ENCODE results near the gene VPS33B.

DNA sequence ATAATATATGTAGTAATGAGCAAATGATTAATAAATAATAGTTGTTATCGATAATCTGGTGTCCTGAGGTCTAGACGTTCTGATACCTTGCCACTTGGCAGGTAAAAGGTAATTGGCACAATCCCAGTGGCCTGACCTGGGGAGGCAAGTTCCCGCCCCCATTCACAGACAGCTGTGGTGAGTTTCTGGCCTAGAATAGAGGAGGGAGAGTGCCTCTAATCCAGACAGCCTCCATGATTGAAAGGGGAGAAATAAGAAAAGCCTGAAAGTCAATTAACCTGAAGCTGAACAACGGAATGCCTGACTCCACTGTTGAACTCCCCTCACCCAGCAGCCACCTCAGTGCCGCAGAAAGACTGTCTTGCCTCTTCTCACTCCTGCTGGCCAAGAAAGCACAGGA, 39.6 kb upstream of the VPS33B start:
- TF ChIP-seq, protein P1, sequence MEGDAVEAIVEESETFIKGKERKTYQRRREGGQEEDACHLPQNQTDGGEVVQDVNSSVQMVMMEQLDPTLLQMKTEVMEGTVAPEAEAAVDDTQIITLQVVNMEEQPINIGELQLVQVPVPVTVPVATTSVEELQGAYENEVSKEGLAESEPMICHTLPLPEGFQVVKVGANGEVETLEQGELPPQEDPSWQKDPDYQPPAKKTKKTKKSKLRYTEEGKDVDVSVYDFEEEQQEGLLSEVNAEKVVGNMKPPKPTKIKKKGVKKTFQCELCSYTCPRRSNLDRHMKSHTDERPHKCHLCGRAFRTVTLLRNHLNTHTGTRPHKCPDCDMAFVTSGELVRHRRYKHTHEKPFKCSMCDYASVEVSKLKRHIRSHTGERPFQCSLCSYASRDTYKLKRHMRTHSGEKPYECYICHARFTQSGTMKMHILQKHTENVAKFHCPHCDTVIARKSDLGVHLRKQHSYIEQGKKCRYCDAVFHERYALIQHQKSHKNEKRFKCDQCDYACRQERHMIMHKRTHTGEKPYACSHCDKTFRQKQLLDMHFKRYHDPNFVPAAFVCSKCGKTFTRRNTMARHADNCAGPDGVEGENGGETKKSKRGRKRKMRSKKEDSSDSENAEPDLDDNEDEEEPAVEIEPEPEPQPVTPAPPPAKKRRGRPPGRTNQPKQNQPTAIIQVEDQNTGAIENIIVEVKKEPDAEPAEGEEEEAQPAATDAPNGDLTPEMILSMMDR (IDR thresholded peaks at IDR 0.05; ENCODE audit: insufficient read depth, low read length), result no peak
- TF ChIP-seq, protein P2, sequence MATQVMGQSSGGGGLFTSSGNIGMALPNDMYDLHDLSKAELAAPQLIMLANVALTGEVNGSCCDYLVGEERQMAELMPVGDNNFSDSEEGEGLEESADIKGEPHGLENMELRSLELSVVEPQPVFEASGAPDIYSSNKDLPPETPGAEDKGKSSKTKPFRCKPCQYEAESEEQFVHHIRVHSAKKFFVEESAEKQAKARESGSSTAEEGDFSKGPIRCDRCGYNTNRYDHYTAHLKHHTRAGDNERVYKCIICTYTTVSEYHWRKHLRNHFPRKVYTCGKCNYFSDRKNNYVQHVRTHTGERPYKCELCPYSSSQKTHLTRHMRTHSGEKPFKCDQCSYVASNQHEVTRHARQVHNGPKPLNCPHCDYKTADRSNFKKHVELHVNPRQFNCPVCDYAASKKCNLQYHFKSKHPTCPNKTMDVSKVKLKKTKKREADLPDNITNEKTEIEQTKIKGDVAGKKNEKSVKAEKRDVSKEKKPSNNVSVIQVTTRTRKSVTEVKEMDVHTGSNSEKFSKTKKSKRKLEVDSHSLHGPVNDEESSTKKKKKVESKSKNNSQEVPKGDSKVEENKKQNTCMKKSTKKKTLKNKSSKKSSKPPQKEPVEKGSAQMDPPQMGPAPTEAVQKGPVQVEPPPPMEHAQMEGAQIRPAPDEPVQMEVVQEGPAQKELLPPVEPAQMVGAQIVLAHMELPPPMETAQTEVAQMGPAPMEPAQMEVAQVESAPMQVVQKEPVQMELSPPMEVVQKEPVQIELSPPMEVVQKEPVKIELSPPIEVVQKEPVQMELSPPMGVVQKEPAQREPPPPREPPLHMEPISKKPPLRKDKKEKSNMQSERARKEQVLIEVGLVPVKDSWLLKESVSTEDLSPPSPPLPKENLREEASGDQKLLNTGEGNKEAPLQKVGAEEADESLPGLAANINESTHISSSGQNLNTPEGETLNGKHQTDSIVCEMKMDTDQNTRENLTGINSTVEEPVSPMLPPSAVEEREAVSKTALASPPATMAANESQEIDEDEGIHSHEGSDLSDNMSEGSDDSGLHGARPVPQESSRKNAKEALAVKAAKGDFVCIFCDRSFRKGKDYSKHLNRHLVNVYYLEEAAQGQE (IDR thresholded peaks at IDR 0.05; ENCODE audit: insufficient replicate concordance, low read depth), result no peak
- TF ChIP-seq POLR2AphosphoS5 (IDR thresholded peaks at IDR 0.05; ENCODE audit: low read depth) (no peak), GABPA (IDR thresholded peaks at IDR 0.05; ENCODE audit: low read depth) (no peak), SPI1 (IDR thresholded peaks at IDR 0.05; ENCODE audit: borderline replicate concordance, low read depth) (no peak)
